Chondrocyte (in vitro differentiated cells): ENCODE data around the gene CCDC43. TPM values are rescaled to one million over a fixed set of nuclear protein-coding genes. Genes with fewer than 3 reads are reported as not detected.
"Not testable (repeated sequence)": the region's sequence is repeated elsewhere in the genome, so short reads cannot be mapped to it uniquely, and the experiment has no call there.

Experiments
- DNase-seq: peaks from one replicate; pipeline ENCODE4 v3.0.0; 2021; ENCODE audit warnings: mixed read lengths, low spot score
- H3K27ac Mint-ChIP-seq: one replicate; pipeline ENCODE4 v1.8.0; 2021; ENCODE audit warnings: mild to moderate bottlenecking, moderate library complexity, mixed read lengths; ENCODE audit not compliant: unreplicated experiment
- H3K27me3 Mint-ChIP-seq: 2 replicates; pipeline ENCODE4 v1.8.0; 2021; ENCODE audit warnings: low read depth, mixed read lengths
- H3K36me3 Mint-ChIP-seq: 2 replicates; pipeline ENCODE4 v1.8.0; 2021; ENCODE audit warnings: low read depth, mixed read lengths
- H3K4me1 Mint-ChIP-seq: 2 replicates; pipeline ENCODE4 v1.8.0; 2021; ENCODE audit warnings: low read depth, mild to moderate bottlenecking, mixed read lengths
- H3K4me3 Mint-ChIP-seq: one replicate; pipeline ENCODE4 v1.8.0; 2021; ENCODE audit warnings: mild to moderate bottlenecking, moderate library complexity, mixed read lengths; ENCODE audit not compliant: unreplicated experiment
- H3K9me3 Mint-ChIP-seq: 2 replicates; pipeline ENCODE4 v1.8.0; 2021; ENCODE audit warnings: low read depth, mixed read lengths
- CTCF ChIP-seq: fragments of 200-600 bp; sonication (generic); IDR thresholded peaks from 2 replicates; pipeline ENCODE4 v1.5.0; 2021; ENCODE audit warnings: antibody characterized with exemption, mild to moderate bottlenecking, moderate library complexity
- total RNA-seq: library from RNA; stranded (reverse); gene quantifications from 3 replicates; pipeline ENCODE4 v1.2.1, GENCODE V29; 2021

Gene CCDC43
- total RNA-seq, 1 donor from 2014 or later = 15.9 TPM

DNA sequence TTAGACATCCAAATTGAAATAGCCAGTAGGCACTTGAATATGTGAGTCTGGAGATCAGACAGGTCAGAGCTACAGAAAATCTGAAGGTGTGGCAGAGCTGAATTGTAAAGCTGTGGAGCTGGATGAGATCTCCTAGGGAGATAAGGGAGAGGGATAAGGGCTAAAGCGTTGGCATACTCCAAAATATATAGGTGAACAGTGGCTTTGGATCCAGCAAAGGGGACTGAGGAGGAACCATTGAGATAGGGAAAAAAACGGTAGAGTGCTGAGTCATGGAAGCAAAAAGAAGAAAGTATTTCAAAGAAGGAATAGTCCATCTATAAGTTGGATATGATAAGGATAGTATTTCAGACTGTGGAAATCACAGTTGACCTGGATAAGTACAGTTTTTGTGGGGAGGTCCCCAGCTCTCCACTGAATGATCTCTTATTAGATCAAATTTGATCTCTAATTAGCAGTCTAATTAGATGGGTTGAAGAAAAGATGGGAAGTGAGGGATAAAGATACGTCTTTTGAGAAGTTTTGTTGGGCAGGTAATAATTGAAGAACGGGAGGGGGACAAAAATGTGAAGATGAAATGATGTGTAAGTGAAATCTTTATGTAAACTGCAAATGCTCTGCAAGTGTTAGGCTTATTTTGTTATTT lies 18.3 kb upstream of the CCDC43 start:
- no peak for DNase-seq
- H3K27me3 Mint-ChIP-seq = no peaks in the 10 kb centered on the region
- peaks cover 4% of the 10 kb centered on the region for H3K4me1 Mint-ChIP-seq
- H3K4me3 Mint-ChIP-seq = no peak overlapping the region
- H3K27ac Mint-ChIP-seq = no peak overlapping the region
- no peaks in the 10 kb centered on the region for H3K36me3 Mint-ChIP-seq
- TF ChIP-seq CTCF = no peak
- H3K9me3 Mint-ChIP-seq = no peaks in the 10 kb centered on the region

DNA sequence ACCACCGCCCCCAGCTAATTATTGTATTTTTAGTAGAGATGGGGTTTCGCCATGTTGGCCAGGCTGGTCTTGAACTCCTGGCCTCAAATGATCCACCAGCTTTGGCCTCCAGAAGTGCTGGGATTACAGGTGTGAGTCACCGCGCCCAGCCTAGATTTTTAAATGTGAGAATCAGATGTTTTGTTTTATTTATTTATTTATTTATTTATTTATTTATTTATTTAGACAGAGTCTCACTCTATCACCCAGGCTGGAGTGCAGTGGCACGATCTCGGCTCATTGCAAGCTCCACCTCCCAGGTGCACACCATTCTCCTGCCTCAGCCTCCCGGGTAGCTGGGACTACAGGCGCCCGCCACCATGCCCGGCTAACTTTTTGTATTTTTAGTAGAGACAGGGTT lies 10.7 kb upstream of the CCDC43 start:
- not testable (repeated sequence) for H3K36me3 Mint-ChIP-seq, H3K4me1 Mint-ChIP-seq, H3K9me3 Mint-ChIP-seq, DNase-seq, H3K27ac Mint-ChIP-seq, H3K4me3 Mint-ChIP-seq, H3K27me3 Mint-ChIP-seq

- Mint-ChIP-seq H3K4me3 (no peak overlapping the region), H3K4me1 (peaks cover 14% of the 10 kb centered on the region), H3K27me3 (no peaks in the 10 kb centered on the region), H3K36me3 (no peaks in the 10 kb centered on the region), H3K27ac (no peak overlapping the region), H3K9me3 (no peaks in the 10 kb centered on the region)
- no peak for TF ChIP-seq CTCF
- DNase-seq = no peak
Measured at GRCh38 chr17:44693609-44694008, 4.0 kb upstream of the CCDC43 start.

DNA sequence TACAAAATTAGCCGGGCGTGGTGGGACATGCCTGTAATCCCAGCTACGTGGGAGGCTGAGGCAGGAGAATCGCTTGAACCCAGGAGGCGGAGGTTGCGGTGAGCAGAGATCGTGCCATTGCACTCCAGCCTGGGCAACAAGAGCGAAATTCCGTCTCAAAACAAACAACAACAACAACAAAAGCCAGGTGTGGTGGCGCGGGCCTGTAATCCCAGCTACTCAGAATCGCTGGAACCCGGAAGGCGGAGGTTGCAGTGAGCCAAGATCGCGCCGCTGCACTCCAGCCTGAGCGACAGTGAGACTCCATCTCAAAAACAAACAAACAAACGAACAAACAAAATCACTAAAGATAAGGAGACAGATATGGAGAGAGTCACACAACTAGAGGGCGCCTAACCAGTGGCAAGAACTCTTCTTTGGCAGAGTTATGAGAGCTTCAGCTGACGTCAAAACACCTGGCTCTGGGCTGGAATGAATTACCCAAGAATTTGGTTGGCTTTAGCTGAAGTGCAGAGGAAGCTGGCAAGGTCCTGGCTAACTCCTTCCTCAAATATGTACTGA lies 1.2 kb upstream of the CCDC43 start:
- H3K36me3 Mint-ChIP-seq, DNase-seq, H3K9me3 Mint-ChIP-seq, H3K27ac Mint-ChIP-seq, H3K27me3 Mint-ChIP-seq: not testable (repeated sequence)
- peak overlapping the region; percentile 97 for H3K4me3 Mint-ChIP-seq
- peaks cover 21% of the 10 kb centered on the region for H3K4me1 Mint-ChIP-seq
- peak; percentile 24 for TF ChIP-seq CTCF

DNA sequence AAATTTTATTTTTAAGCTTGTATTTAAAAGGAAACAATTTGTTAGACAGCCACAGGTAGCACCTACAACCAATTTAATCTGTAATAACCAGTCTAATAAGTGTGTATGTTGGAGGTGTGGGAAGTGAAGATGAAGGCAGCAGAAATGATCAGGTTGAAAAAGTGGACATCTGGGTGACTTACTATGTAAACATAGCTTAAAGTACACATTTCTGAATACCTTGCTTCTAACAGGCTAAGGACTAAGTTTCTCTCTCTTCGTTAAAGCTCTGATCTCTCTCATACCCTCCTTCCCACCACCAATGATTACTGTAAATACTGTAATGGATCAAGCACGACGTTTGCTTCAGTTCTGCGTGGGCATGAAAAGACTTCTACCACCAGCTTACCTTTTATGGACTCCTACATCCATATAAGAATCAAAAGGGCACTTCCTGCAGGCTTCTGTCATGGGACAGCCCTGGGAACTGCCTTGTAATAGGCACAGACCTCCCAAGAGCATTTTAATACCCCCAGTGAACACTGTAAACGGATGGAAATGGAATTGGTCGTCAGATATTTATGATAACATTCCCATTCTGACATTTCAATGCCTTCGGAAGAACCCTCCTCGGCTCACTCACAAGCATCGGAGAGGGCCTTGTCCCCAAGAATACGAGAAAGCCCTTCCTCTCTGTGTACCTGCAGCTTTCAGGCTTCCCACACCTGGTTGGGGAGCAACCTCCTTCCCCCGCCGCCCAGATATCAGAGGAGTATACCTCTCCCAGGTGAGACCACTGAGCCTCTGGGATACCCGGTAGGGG lies 700 bp downstream of the CCDC43 start:
- peaks cover 1% of the 10 kb centered on the region for H3K36me3 Mint-ChIP-seq
- DNase-seq = no peak

More for the DNA sequence above, 700 bp downstream of the CCDC43 start:
- TF ChIP-seq CTCF = no peak
- H3K4me1 Mint-ChIP-seq = peaks cover 21% of the 10 kb centered on the region
- H3K27me3 Mint-ChIP-seq = no peaks in the 10 kb centered on the region
- no peaks in the 10 kb centered on the region for H3K9me3 Mint-ChIP-seq
- peak overlapping the region; percentile 97 for H3K4me3 Mint-ChIP-seq
- H3K27ac Mint-ChIP-seq = peak overlapping the region; percentile 96
